Liver (tissue), 9 donors: ENCODE measurements around the gene DUSP8. TPM values are rescaled to one million over a fixed set of nuclear protein-coding genes. Genes with fewer than 3 reads are reported as not detected.

Experiments
- DNase-seq: peaks from one replicate; pipeline ENCODE4 v3.0.0-alpha.2; 2017; ENCODE audit warnings: low spot score
- H3K27ac ChIP-seq, 2 donors: one replicate each; pipeline ENCODE4 v1.7.0; 2013; ENCODE audit warnings: inconsistent platforms in 2 of 2, low read length in 2 of 2, control low read depth in 1 of 2, low read depth in 1 of 2, mild to moderate bottlenecking in 1 of 2
- H3K27me3 ChIP-seq, 4 donors: one replicate each; pipeline versions ENCODE4 v1.6.1 to v1.7.0; 2013; ENCODE audit warnings: low read length in 3 of 4, inconsistent platforms in 1 of 4, mild to moderate bottlenecking in 1 of 4, moderate library complexity in 1 of 4; ENCODE audit not compliant: control insufficient read depth in 4 of 4, insufficient read depth in 4 of 4
- H3K36me3 ChIP-seq, 4 donors: one replicate each; pipeline versions ENCODE4 v1.6.1 to v1.7.0; 2013; ENCODE audit warnings: low read length in 3 of 4, mild to moderate bottlenecking in 3 of 4, low read depth in 1 of 4, moderate library complexity in 1 of 4; ENCODE audit not compliant: control insufficient read depth in 4 of 4, insufficient read depth in 3 of 4
- H3K4me1 ChIP-seq, 4 donors: one replicate each; pipeline versions ENCODE4 v1.6.1 to v1.7.0; 2013; ENCODE audit warnings: low read length in 3 of 4, mild to moderate bottlenecking in 3 of 4, moderate library complexity in 1 of 4; ENCODE audit not compliant: control insufficient read depth in 4 of 4, insufficient read depth in 4 of 4
- H3K4me3 ChIP-seq, 3 donors: one replicate each; pipeline versions ENCODE4 v1.6.1 to v1.7.0; 2013; ENCODE audit warnings: low read length in 3 of 3, control low read depth in 1 of 3, low read depth in 1 of 3, mild to moderate bottlenecking in 1 of 3
- H3K9ac ChIP-seq, 2 donors: one replicate each; pipeline ENCODE4 v1.7.0; 2013; ENCODE audit warnings: low read length in 2 of 2, mild to moderate bottlenecking in 2 of 2, moderate library complexity in 2 of 2, control low read depth in 1 of 2, low read depth in 1 of 2
- H3K9me3 ChIP-seq, 4 donors: one replicate each; pipeline versions ENCODE4 v1.6.1 to v1.7.0; 2013; ENCODE audit warnings: low read length in 3 of 4; ENCODE audit not compliant: control insufficient read depth in 4 of 4
- FOXA1 ChIP-seq: IDR thresholded peaks from 2 replicates; pipeline ENCODE4 v1.6.1; 2016; ENCODE audit warnings: antibody characterized with exemption
- GABPA ChIP-seq, 2 donors: IDR thresholded peaks in 1 of 2; conservative IDR thresholded peaks in 1 of 2; 2 replicates each; pipeline ENCODE4 v1.6.1; 2016; ENCODE audit warnings: antibody characterized with exemption in 2 of 2, mild to moderate bottlenecking in 1 of 2, moderate library complexity in 1 of 2
- HNF4G ChIP-seq: IDR thresholded peaks from 2 replicates; pipeline ENCODE4 v1.6.1; 2016; ENCODE audit warnings: antibody characterized with exemption
- NR2F2 ChIP-seq: IDR thresholded peaks from 2 replicates; pipeline ENCODE4 v1.6.1; 2016; ENCODE audit warnings: antibody characterized with exemption
- RAD21 ChIP-seq, 2 donors: IDR thresholded peaks; 2 replicates each; pipeline ENCODE4 v1.6.1; 2016; ENCODE audit warnings: antibody characterized with exemption in 2 of 2, mild to moderate bottlenecking in 2 of 2
- RXRA ChIP-seq, 2 donors: IDR thresholded peaks; 2 replicates each; pipeline ENCODE4 v1.6.1; 2017 to 2018; ENCODE audit warnings: antibody characterized with exemption in 2 of 2, mild to moderate bottlenecking in 1 of 2
- SP1 ChIP-seq: IDR thresholded peaks from 2 replicates; pipeline ENCODE4 v1.6.1; 2018; ENCODE audit warnings: antibody characterized with exemption, mild to moderate bottlenecking
- TAF1 ChIP-seq: conservative IDR thresholded peaks from 2 replicates; pipeline ENCODE4 v1.6.1; 2016; ENCODE audit warnings: antibody characterized with exemption, mild to moderate bottlenecking
- WGBS: extraction: QIAGEN DNeasy Blood & Tissue Kit; methylation state at CpG from one replicate; pipeline ENCODE4 v1.1.7; 2013; 5-methylcytosine and 5-hydroxymethylcytosine counted together
- polyA plus RNA-seq, 2 donors: library from polyadenylated mRNA; stranded (reverse) in 1 of 2; unstranded in 1 of 2; fragments of 200-250 nt in 1 of 2; fragments of >200 nt in 1 of 2; fragmentation: Nextera tagmentation in 1 of 2; extraction: Ambion mirVana in 1 of 2; gene quantifications; one replicate each; pipeline versions ENCODE4 v1.2.1 to v1.2.3, GENCODE V29; 2013 to 2015
- total RNA-seq, 2 donors: library from RNA; depleted of rRNA; stranded (reverse); fragments of >200 nt; gene quantifications; one replicate each; pipeline ENCODE4 v1.2.3, GENCODE V29; 2014
- TF ChIP-seq, protein P1 (sequence below): IDR thresholded peaks from 2 replicates; pipeline ENCODE4 v1.6.1; 2016; ENCODE audit warnings: antibody characterized with exemption
- TF ChIP-seq, protein P2 (sequence below): IDR thresholded peaks from 2 replicates; pipeline ENCODE4 v1.6.1; 2016; ENCODE audit warnings: antibody characterized with exemption
- TF ChIP-seq, protein P3 (sequence below): IDR thresholded peaks from 2 replicates; pipeline ENCODE4 v1.6.1; 2016; ENCODE audit warnings: antibody characterized with exemption, mild to moderate bottlenecking
- donor health status: healthy.
- donor health status: healthy.
- donor health status: healthy.
- donor health status: healthy.
- donor health status: healthy.

Gene DUSP8
- total and polyA plus RNA-seq, 4 donors = 0.06 to 0.33 (median 0.21) TPM

DNA sequence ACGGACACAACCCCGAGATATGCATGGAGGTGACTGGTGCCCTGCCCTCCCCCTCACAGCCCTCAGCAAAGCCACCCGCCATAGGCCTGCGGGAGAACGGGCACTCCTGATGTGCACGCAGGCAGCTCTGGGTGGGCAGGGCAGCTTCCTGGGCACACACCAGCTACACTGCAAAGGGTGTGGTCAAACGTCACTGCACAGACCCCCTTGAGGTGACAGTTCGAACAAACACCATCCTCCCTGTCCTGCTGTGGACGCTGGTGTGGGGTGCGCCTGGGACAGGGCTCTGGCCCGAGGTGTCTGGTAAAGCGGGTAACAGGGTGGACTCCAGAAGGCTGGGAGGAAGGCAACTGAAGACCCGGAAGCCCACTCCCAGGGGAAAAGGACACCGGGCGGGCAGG is 63.6 kb downstream of the DUSP8 start:
- H3K27me3 ChIP-seq = no peaks in the 10 kb centered on the region
- no peak overlapping the region for H3K9ac ChIP-seq
- peaks cover 0 to 6% (median 1%) of the 10 kb centered on the region in 4 donors for H3K4me1 ChIP-seq
- TF ChIP-seq GABPA (IDR thresholded peaks at IDR 0.05 in 1 of 2, conservative IDR thresholded peaks at IDR 0.05 in 1 of 2) = no peak
- TF ChIP-seq, protein P1, sequence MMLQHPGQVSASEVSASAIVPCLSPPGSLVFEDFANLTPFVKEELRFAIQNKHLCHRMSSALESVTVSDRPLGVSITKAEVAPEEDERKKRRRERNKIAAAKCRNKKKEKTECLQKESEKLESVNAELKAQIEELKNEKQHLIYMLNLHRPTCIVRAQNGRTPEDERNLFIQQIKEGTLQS = no peak
- TF ChIP-seq, protein P2, sequence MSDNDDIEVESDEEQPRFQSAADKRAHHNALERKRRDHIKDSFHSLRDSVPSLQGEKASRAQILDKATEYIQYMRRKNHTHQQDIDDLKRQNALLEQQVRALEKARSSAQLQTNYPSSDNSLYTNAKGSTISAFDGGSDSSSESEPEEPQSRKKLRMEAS = no peak
- TF ChIP-seq NR2F2 = no peak
- no peak for DNase-seq
- H3K9me3 ChIP-seq = no peaks in the 10 kb centered on the region
- H3K4me3 ChIP-seq = no peak overlapping the region
- 84% methylated on average over 15 of the region's 15 CpGs for WGBS
- no peaks in the 10 kb centered on the region for H3K36me3 ChIP-seq
- H3K27ac ChIP-seq = no peak overlapping the region

DNA sequence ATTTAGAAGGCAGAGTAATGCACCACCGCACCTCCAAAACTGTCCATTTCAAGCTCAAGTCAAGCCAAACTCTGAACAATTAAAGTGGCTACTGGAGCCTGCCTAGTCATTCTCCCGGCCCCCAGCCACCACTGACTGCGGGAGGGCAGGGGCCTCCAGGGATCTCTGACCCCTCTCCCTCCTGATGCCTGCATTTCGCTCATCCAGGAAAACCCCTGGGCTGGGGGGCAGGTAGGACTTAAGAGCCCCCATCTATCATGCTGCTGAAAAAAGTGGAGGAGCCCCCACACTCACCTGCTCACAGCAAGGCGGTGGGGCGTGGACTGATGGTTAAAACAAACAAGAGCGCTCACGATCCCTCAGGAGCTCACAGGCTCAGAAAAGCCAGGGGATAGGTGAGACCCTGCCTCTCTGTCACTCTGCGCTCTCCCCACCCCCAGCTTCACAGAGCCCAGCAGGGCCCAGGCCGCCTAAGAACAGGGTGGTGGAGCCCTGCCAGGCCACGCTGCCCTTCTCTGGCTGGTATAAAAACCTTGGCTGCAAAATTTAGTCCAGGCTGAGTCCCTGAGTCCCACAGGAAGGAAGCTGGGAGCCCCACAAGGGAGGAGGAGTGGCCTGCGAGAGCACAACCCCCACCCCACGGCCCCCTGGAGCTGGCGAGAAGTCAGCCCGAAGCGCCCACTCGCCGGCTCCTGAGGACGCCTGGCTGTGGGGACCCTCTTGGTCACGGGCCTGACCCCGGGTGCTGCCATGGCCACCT is 64.5 kb downstream of the DUSP8 start:
- DNase-seq = no peak
- H3K9me3 ChIP-seq = no peaks in the 10 kb centered on the region
- H3K4me1 ChIP-seq = peaks cover 0 to 4% (median 1%) of the 10 kb centered on the region in 4 donors
- WGBS = 82% methylated on average over 21 of the region's 21 CpGs
- H3K4me3 ChIP-seq = no peak overlapping the region
- H3K27ac ChIP-seq = no peak overlapping the region
- H3K27me3 ChIP-seq = no peaks in the 10 kb centered on the region
- TF ChIP-seq SP1 (no peak), RXRA (IDR thresholded peaks at IDR 0.05) (no peak), NR2F2 (no peak), HNF4G (no peak)
- no peaks in the 10 kb centered on the region for H3K36me3 ChIP-seq
- no peak overlapping the region for H3K9ac ChIP-seq

DNA sequence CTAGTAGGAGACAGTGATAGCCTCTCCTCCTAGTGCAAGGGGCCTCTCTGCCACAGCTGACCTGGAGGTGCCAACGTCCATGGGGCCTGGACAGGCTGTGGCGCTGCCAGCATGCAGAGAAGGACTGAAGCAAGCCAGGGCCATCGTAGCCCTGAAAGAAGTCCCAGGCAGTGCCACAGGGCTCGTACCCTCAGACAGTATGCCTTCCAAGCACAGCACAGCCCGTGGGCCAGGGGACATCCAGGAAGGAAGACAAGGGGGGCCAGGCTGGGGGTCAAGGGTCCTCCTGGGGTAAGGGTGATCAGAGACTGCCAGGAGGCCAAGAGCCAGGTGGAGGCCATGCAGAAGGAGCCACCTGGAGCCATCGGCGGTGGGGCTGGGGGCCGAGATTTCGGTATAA is 65.1 kb downstream of the DUSP8 start:
- H3K9ac ChIP-seq = no peak overlapping the region
- TF ChIP-seq NR2F2 (no peak), RXRA (IDR thresholded peaks at IDR 0.05) (no peak), TAF1 (no peak), RAD21 (IDR thresholded peaks at IDR 0.05) (no peak), HNF4G (no peak), FOXA1 (no peak)
- TF ChIP-seq, protein P3, sequence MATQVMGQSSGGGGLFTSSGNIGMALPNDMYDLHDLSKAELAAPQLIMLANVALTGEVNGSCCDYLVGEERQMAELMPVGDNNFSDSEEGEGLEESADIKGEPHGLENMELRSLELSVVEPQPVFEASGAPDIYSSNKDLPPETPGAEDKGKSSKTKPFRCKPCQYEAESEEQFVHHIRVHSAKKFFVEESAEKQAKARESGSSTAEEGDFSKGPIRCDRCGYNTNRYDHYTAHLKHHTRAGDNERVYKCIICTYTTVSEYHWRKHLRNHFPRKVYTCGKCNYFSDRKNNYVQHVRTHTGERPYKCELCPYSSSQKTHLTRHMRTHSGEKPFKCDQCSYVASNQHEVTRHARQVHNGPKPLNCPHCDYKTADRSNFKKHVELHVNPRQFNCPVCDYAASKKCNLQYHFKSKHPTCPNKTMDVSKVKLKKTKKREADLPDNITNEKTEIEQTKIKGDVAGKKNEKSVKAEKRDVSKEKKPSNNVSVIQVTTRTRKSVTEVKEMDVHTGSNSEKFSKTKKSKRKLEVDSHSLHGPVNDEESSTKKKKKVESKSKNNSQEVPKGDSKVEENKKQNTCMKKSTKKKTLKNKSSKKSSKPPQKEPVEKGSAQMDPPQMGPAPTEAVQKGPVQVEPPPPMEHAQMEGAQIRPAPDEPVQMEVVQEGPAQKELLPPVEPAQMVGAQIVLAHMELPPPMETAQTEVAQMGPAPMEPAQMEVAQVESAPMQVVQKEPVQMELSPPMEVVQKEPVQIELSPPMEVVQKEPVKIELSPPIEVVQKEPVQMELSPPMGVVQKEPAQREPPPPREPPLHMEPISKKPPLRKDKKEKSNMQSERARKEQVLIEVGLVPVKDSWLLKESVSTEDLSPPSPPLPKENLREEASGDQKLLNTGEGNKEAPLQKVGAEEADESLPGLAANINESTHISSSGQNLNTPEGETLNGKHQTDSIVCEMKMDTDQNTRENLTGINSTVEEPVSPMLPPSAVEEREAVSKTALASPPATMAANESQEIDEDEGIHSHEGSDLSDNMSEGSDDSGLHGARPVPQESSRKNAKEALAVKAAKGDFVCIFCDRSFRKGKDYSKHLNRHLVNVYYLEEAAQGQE = no peak
- TF ChIP-seq, protein P2 = no peak
- no peak overlapping the region for H3K4me3 ChIP-seq
- H3K36me3 ChIP-seq = no peaks in the 10 kb centered on the region
- no peaks in the 10 kb centered on the region for H3K27me3 ChIP-seq
- no peak for DNase-seq
- peaks cover 0 to 4% (median 1%) of the 10 kb centered on the region in 4 donors for H3K4me1 ChIP-seq
- no peak overlapping the region for H3K27ac ChIP-seq
- no peaks in the 10 kb centered on the region for H3K9me3 ChIP-seq
- WGBS = 91% methylated on average over 9 of the region's 9 CpGs
